ENCODE measurements around the gene EXOC4.

EXOC4 gene

DNA sequence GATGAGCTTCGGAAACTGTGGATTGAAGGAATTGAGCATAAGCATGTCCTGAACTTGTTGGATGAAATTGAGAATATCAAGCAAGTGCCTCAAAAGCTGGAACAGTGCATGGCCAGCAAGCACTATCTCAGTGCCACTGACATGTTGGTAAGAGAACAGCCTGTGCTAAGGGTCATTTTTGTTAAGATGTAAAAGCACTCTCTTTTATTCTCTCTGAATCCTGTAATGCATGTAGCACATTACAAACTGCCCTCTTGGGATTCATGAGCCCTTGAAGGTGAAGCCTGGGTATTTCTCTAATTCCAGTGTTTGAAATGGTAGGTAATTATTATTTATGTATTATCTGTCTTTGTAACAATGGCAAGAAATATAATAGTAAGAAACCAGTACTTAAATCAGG lies 36.1 kb downstream of the EXOC4 start:
- POLR2A ChIA-PET, result no interaction called here
- TF ChIP-seq, protein P1, sequence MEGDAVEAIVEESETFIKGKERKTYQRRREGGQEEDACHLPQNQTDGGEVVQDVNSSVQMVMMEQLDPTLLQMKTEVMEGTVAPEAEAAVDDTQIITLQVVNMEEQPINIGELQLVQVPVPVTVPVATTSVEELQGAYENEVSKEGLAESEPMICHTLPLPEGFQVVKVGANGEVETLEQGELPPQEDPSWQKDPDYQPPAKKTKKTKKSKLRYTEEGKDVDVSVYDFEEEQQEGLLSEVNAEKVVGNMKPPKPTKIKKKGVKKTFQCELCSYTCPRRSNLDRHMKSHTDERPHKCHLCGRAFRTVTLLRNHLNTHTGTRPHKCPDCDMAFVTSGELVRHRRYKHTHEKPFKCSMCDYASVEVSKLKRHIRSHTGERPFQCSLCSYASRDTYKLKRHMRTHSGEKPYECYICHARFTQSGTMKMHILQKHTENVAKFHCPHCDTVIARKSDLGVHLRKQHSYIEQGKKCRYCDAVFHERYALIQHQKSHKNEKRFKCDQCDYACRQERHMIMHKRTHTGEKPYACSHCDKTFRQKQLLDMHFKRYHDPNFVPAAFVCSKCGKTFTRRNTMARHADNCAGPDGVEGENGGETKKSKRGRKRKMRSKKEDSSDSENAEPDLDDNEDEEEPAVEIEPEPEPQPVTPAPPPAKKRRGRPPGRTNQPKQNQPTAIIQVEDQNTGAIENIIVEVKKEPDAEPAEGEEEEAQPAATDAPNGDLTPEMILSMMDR (IDR thresholded peaks at IDR 0.05; ENCODE audit: control extremely low read depth, extremely low read depth, low read depth, missing control alignments), result no peak
- DNase-seq (ENCODE audit: extremely low spot score), result no peak
- CTCF ChIA-PET, result interaction anchor here (0.7 kb wide), 1 partner anchor 16 kb away, joined by 3 read pairs; no protein-coding TSS in a partner anchor

DNA sequence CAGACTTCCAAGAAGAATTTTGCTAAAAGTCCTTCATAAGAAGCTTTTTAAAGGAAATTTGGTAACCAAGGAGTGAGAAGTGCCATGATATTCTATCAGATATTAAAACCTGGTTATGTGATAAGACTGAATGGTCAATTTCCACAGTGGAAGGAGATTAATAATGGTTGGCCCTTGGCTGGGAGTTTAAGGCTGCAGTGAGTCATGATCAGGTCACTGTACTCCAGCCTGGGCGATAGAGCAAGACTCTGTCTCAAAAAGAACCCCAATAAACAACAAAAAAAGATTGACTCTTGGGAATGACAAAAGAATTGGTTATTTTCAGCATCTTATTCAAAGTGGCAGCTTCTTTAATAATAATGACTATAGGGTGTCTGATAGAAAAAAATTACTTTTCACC lies 37.2 kb downstream of the EXOC4 start:
- TF ChIP-seq, protein P1 (IDR thresholded peaks at IDR 0.05; ENCODE audit: control extremely low read depth, extremely low read depth, low read depth, missing control alignments), result no peak
- no peak for DNase-seq (ENCODE audit: extremely low spot score)
- ChIA-PET CTCF (interaction anchor here (1.7 kb wide), 1 partner anchor 17 kb away, joined by 4 read pairs; no protein-coding TSS in a partner anchor), POLR2A (no interaction called here)

DNA sequence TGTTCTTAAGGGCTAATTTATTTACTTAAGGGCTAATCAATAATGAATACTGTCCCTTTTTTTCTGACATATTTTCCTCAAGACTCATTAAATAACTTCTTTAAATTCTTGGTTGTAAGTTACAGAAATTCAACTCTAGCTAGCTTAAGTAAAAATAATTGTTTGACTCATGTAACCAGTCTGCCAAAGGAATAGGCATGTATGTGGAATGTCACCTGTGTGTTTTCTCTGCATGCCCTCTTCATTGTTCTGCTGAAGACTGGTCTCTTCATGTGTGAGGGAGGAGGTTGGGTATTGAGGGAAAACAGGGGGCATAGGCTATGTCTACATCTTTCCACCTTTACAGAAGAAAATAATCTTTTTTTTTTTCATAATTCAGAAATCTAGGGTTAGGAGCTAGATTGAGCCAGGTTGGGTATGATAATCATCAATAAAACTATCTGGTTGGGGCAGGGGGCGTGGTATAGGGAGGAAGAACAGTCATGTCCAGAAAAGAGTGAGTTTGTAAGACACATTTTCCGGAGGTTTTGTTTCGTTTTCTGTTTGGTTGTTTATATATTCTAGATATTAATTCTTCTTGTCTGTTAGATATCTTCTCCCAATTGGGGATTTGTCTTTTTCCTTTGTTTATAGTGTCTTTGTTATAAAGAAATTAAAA lies 37.9 kb downstream of the EXOC4 start:
- TF ChIP-seq, protein P1 (IDR thresholded peaks at IDR 0.05; ENCODE audit: control extremely low read depth, extremely low read depth, low read depth, missing control alignments), result no peak
- ChIA-PET POLR2A (no interaction called here), CTCF (interaction anchor here (1.7 kb wide), 1 partner anchor 16 kb away, joined by 4 read pairs; no protein-coding TSS in a partner anchor)
- DNase-seq (ENCODE audit: extremely low spot score), result no peak

DNA sequence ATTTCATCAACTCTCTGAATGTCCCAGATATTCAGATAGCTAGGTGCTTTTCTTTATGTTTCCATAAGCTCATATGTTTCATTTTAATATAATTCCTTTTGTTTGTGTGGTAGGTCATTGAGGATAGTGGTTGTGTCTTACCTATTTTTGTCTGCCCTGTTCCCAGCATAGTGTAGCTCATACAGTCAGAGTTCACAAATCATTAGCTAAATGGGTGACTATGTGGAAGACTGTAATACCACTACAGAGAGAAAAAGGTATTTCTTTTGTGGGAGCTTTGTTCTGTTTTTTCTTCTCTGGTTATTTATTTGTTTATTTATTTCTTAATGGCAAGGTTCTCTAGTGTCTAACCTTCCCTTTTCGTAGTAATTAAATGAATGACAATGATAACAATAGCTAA lies 39.8 kb downstream of the EXOC4 start:
- DNase-seq (ENCODE audit: extremely low spot score), result no peak
- TF ChIP-seq, protein P1 (IDR thresholded peaks at IDR 0.05; ENCODE audit: control extremely low read depth, extremely low read depth, low read depth, missing control alignments), result no peak
- ChIA-PET POLR2A (no interaction called here), CTCF (interaction anchor here (1.0 to 2.4 kb wide), 7 partner anchors 11 to 461 kb away, joined by 3 to 7 read pairs (median 4); no protein-coding TSS in a partner anchor)

DNA sequence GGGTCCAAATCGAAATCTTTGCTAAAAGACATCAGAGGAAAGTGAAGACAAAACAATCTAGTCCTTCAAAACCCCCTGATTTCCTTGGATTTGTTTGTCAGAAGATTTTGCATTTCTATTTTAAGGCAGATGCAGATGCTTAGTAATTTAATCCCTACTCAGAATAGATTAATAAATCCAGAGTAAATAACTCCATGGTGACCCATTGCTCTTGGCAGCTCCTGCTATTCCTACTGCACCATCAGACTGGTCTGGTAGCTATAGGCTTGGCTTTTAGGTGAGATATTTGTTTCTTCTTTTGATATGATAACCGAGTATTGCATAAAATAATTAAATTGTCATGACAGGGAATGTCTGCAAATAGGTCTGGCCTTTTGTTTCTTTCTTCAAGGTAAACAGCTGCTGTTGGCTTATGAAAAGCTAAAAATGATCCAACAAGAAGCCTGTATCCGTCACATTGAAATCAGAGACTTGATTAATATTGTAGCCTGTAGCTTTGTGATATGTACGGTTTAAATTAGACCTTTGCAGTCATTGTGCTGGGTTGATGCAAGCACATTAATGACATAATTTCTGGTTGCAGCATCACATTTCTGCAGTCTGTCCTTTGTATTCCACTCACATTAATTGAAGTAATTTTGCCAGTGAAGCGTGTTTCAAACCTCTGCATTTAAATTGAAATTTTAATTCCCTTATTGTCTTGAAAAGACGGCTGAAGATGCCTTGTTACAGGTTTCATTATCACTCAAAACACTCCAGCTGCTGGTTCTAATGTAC lies 40.7 kb downstream of the EXOC4 start:
- DNase-seq (ENCODE audit: extremely low spot score), result no peak
- TF ChIP-seq, protein P1 (IDR thresholded peaks at IDR 0.05; ENCODE audit: control extremely low read depth, extremely low read depth, low read depth, missing control alignments), result no peak
- POLR2A ChIA-PET, result no interaction called here
- CTCF ChIA-PET, result interaction anchor here (1.1 to 2.5 kb wide), 7 partner anchors 10 to 460 kb away, joined by 3 to 9 read pairs (median 4); no protein-coding TSS in a partner anchor

DNA sequence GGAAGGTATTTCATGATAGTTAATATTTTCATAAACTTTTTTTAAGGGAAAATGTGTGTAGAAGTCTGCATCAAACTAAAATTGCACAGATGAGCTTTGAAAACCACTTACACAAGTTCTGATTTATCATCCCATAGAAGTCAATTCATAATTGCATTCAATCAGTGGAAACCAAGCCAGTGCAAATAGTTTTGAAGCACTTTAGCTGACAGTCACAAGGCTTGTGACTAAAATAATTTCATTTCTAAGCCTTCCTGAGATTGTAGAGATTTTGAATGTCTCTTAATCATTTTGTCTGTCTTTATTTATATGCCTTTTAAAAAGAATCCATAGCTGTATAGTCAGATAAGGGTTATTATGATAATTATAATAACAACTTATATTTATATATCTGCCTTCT lies 41.4 kb downstream of the EXOC4 start:
- ChIA-PET POLR2A (no interaction called here), CTCF (interaction anchor here (1.2 to 2.5 kb wide), 4 partner anchors 11 to 23 kb away, joined by 3 to 9 read pairs (median 4); no protein-coding TSS in a partner anchor)
- DNase-seq (ENCODE audit: extremely low spot score), result no peak
- TF ChIP-seq, protein P1 (IDR thresholded peaks at IDR 0.05; ENCODE audit: control extremely low read depth, extremely low read depth, low read depth, missing control alignments), result no peak

All from GM10248 (cell line).